PFSK-1 (cell line): Measurements from ENCODE around the gene NCEH1.

Source experiments
- TAF1 ChIP-seq: IDR thresholded peaks from 2 replicates; pipeline ENCODE4 v1.6.1; 2012; ENCODE audit warnings: low read length, control low read depth, borderline replicate concordance; ENCODE audit not compliant: insufficient read depth
- TF ChIP-seq, protein P1 (sequence below), 2 experiments: IDR thresholded peaks; 2 replicates each; pipeline versions ENCODE4 v1.6.1 to v1.8.0; 2011 to 2012; ENCODE audit warnings: low read depth in 2 of 2, low read length in 2 of 2, control low read depth in 1 of 2, inconsistent platforms in 1 of 2, mild to moderate bottlenecking in 1 of 2, moderate library complexity in 1 of 2; ENCODE audit not compliant: insufficient read depth in 1 of 2

- TF ChIP-seq, protein P1, sequence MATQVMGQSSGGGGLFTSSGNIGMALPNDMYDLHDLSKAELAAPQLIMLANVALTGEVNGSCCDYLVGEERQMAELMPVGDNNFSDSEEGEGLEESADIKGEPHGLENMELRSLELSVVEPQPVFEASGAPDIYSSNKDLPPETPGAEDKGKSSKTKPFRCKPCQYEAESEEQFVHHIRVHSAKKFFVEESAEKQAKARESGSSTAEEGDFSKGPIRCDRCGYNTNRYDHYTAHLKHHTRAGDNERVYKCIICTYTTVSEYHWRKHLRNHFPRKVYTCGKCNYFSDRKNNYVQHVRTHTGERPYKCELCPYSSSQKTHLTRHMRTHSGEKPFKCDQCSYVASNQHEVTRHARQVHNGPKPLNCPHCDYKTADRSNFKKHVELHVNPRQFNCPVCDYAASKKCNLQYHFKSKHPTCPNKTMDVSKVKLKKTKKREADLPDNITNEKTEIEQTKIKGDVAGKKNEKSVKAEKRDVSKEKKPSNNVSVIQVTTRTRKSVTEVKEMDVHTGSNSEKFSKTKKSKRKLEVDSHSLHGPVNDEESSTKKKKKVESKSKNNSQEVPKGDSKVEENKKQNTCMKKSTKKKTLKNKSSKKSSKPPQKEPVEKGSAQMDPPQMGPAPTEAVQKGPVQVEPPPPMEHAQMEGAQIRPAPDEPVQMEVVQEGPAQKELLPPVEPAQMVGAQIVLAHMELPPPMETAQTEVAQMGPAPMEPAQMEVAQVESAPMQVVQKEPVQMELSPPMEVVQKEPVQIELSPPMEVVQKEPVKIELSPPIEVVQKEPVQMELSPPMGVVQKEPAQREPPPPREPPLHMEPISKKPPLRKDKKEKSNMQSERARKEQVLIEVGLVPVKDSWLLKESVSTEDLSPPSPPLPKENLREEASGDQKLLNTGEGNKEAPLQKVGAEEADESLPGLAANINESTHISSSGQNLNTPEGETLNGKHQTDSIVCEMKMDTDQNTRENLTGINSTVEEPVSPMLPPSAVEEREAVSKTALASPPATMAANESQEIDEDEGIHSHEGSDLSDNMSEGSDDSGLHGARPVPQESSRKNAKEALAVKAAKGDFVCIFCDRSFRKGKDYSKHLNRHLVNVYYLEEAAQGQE (IDR thresholded peaks at IDR 0.05; ENCODE audit: insufficient read depth in 1 of 2, low read depth in 2 of 2, low read length in 2 of 2) = no peak
- TF ChIP-seq TAF1 = no peak
Measured at GRCh38 chr3:172622916-172623700, 87.8 kb downstream of the NCEH1 start.
